Activated CD4-positive, alpha-beta T cell treated with anti-CD3 and anti-CD28 coated beads, Interleukin-10, Interleukin-2, amounts not matched to agents 100 ng/mL and 50 ng/mL, durations not matched to agents 16 hours and 8 hours (primary cell): ENCODE results near the gene CBX7.
A peak's percentile ranks its signal among the peaks of the same experiment; 100 is the strongest.

Experiments
- DNase-seq: peaks from one replicate; pipeline ENCODE4 v3.0.0-alpha.2; 2020

CBX7 gene

DNA sequence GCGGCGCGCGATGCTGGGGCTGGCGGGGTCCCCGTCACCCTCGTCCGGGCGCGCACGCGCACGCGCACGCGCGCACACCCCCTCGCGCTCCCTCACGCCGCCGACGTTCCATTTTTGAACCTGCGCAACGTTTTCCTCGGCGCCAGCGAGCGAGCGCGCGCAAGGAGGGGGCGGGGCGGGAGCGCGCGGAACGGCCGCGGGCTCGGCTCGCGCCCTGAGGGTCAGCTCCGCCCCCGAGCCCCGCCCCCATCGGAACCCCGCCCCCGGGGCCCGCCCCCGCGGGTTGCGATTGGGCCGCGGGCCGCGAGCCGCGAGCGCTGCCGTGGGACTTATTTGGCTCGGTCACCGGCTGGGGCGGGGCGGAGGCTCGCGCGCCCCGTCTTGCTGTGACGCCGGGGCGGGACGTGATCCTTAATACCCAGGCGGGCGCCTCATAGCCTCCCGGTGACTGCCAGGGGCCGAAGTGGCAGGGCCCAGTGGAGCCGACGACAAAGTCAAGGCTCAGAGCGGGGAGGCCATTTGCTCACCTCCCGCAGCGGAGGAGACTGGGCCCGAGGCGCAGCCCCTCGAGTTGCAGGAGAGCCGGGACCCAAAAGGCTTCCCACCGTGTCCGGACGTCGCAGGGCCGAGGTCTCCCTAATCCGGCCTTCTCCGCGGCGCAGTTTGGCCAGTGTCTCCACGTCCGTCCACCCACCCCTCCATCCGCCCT lies at the start of gene CBX7:
TSS of gene CBX7 (minus strand) at position 170 of the 709 bp plus-strand sequence. CDS start 236 bp downstream, outside the sequence.
- DNase-seq: peak; percentile 95

DNA sequence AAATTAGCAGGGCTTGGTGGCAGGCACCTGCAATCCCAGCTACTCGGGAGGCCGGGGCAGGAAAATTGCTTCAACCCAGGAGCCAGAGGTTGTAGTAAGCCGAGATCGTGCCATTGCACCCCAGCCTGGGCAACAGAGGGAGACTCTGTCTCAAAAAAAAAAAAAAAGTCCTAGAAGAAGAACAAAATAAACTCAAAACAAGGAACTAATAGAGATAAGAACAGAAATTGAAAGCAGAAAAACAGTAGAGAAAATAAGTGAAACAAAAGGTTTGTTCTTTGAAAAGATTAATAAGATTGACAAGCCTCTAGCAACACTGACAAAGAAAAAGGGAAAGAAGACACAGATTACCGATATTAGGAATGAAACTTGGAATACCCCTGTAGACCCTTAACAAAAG lies 45.1 kb upstream of the CBX7 start:
- no peak for DNase-seq

DNA sequence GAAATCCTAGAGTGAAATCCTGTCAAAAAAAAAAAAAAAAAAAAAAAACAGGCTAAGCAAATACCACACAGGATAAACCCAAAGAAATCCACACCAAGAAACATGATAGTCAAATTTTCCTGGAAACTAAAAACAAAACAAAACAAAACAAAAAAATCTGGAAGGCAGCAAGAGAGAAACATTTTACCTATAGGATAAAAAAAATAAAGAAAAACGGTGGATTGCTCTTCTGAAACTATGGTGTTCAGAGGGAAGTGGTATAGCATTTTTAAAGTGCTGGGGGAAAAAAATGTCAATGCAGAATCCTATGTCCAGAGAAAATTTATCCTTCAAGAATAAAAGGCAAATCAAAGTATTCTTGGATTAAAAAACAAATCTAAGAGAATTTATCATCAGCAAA lies 41.6 kb upstream of the CBX7 start:
- DNase-seq: no peak

DNA sequence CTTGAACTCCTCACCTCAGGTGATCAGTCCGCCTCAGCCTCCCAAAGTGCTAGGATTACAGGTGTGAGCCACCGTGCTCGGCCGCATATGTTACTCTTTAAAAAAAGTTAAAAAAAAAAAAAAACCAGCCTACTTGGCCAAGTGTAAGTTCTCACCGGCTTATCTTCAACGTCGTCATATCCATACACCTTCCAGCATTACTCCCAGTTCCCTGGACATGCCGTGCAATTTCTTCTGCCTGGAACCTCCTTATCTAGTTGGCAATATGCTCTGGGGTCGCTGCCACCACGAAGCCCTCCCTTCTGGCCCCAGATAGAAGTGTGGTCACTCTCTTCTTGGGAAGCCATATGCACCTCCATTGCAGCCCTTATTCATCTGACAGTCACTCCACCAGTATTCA lies 36.3 kb upstream of the CBX7 start:
- no peak for DNase-seq

DNA sequence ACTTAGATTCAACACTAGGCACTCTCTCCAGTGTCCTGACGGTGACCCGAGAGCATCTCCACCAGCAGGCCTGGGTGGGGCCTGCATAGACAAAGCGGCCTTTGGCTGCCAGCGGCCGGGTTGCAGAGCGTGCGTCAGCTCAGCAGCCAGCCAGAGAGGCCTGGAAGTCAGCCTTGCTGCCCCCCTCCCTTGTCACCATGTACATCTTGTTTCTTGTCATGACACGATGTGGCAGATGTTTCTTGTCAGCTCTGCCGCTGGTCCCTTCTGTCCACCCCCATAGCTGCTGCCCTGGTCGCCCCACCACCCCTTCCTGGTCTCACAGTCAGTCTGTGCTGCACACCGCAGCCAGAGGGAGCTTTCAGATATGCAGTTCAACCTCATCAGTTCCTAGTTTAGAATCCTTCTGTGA lies 33.1 kb upstream of the CBX7 start:
- DNase-seq: no peak

DNA sequence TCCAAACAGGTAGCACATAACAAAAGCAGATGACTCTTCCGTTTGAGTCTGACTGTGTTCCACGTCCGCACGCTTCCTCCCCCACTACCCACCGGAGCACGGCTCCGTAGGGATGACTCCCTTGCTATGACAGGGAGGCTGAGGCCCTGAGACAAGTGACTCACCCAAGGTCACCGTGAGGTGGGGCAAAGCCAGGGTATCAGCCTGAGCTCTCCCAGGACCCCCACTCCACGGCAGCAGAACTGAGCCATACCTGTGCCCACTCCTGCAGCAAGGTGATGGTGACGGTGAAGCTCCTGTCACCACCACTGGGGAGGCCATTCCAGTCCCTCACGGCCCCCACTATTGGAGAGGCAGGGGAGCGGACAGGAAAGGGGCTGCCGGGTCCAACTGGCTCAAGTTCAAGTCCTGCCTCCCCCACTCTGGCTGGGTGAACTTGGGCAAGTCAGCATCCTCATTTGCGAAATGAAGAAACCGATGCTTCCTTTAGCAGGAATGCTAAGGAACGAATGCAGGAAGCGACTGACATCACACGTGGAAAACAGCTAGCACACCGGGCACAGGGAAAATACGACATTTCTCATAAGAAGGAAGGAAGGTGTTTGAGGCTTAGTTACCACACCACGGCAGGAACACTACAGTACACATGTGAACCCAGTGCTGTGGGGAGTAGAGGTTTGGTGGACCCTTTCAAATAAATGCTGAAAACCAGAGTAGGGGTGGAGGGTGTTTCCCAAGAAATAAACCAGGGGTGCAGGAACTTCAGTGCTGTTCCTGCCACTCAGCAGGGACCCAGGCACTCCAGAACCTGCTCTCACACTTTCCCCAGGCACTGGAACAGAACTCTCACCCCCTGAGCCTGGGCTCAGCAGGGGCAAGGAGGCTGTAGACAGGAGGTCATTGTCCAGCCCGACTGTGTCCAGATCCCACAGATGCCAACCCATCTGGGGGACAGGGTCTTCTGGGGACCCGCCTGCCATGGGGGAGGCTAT lies 32.4 kb upstream of the CBX7 start:
- no peak for DNase-seq

DNA sequence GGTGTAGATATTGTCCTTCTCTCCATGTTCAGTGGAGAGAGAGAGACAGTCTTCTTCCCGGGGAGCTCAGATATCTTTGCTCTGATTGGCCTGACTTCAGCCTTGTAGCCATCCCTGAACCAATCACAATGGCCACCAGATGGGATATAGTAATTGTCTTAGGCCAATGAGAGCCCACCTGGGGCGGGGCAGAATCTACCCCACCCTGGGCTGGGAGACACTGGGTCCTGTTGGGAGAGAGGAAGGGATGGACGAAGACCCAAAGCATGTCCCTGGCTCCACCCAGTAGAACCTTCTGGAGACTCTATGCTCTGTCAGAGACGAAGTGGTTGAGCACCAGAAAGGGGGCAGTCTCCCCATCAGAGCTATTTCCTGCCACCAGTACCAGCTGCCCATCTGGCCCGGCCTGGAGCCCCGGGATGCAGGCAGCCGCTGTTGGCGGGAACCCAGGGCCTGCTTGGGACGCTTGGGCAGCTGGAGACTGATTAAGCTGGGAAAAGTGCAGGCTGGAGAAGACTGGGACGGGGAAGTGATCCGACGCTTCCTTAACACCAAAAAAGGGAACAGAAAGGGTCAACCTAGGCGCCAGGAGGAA lies 31.6 kb upstream of the CBX7 start:
- DNase-seq: no peak

DNA sequence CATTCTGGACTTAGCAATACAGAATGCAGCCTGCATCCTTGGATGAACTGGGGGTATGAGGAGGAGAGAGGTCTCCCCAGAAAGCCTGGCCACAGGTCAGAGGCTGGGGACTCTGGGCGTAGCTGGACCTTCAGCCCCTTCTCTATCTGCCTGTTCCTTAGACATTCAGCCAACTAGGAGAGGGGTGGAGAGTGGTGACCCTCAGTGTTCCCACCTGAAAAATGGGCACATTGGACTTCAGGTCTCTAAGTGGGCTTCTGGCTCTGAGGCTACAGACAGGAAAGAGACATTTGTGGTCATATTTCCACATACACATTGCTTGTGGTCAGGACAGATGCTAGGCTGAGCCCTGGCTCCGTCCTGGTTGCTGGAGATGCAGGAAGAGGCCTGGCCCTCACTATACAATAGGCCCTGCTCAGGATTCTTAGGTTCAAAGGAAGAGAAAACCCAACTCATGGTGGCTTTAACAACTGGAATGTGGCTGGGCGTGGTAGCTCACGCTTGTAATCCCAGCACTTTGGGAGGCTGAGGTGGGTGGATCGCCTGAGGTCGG lies 30.1 kb upstream of the CBX7 start:
- no peak for DNase-seq

DNA sequence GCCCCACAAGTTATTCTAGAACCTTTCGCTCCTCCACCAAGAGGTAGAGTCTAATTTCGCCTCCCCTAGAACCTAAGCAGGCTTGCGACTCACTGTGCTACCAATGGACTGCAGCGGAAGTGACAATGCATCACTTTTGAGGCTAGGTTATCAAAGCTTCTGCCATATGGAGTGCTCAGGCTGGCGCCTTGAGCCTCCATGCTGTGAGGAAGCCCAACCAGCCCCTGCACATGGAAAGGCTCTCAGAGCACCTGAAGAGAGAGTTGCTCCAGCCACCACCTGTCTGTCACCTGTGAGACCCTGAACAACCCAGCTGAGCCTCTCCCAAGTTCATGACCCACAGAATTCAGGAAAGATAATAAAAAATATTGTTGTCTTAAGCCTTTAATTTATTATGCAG lies 29.3 kb upstream of the CBX7 start:
- DNase-seq: no peak

DNA sequence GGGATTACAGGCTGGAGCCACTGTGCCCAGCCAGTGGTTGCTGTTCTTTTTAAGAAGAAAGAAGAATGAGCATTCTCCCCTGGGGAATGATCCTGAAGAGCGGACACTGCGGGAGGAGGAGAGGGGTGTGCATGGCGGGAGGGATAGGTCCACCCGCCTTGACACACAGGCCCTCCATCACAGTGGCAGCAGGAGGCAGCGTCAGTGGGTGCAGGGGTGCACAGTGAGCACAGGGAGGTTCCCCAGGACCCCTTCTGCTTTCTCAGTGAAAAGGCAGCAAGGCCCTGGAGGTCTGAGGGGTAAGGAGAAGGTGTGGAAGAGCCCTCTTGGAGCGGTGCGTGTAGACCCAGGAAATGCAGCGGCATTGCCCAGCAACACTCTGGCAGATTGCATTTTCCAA lies 28.9 kb upstream of the CBX7 start:
- DNase-seq: no peak

DNA sequence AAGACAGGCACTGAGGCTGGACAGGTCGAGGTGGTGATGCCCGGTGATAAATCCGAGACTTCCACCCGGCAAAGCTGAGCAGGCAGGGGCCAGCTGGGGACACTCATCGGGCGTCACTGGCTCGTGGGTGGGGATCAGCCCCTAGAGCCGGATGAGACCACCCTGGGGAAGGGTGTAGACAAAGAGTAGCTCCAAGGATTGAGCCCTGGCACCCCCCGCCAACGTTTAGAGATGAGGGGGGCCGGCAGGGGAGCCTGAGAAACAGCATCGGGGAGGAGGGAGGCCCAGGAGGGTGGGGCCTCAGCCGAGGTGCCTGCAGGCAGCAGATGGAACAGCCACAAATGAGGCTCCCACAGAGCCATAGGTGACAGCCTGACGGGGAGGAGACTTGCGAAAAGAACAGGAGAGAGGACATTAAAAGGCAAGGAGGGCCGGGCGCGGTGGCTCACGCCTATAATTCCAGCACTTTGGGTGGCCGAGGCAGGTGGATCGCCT lies 27.4 kb upstream of the CBX7 start:
- no peak for DNase-seq

DNA sequence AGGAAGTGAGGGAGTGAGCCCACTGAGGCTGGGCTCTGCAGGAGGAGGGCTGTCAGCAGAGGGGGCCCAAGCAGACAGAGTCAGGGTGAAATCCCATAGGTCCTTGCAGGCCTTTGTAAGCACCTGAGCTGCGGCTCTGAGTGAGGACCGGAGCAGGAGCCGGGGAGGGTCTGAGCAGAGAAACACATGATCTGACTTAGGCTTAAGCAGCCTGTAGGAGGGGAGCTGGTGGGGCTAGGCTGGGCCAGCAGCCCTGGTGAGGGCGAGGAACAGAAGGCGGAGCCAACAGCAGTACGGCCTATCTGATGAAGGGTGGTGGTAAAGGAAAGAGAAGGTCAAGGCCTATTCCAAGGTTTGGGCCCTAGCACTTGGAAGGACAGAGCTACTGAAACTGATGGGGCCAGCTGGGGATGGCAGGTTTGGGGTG lies 26.9 kb upstream of the CBX7 start:
- DNase-seq: no peak

DNA sequence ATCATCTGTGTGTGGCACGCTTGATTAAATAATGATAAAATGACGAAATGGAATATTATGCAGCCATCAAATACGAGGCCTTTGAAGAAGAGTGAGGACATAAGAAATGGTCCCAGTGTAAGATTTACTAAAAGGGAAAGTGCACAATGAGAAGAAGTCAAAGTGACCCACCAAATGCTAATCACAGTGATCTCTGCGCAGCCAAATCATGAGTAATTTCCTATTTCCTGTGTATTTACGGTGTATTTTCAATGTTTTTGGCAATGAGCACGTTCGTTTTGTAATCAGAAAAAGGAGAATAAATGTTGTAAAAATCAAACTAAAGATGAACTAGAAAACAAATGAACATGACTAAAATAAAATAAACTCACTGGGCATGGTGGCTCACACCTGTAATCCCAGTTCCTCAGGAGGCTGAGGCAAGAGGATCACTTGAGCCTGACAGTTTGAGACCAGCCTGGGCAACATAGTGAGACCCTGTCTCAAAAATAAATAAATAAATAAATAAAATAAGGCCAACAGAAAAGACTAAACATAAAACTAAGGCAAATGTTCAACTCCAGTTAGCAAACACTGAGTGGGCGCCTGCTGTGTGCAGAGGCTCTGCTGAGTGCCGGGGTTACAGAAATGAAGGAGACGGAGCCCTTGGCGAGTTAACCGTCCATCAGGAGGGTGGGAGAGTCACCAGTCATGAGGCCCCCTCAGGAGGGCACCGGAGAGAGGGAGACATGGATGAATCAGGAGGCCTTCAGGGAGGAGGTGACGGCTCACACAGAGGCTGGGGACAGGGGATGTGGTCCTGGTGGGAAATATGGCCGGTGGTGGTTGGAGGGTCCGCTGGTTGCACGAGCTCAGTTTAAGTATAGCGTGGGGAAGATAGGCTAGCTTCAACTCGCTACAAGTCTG lies 26.0 kb upstream of the CBX7 start:
- peak; percentile 25 for DNase-seq

DNA sequence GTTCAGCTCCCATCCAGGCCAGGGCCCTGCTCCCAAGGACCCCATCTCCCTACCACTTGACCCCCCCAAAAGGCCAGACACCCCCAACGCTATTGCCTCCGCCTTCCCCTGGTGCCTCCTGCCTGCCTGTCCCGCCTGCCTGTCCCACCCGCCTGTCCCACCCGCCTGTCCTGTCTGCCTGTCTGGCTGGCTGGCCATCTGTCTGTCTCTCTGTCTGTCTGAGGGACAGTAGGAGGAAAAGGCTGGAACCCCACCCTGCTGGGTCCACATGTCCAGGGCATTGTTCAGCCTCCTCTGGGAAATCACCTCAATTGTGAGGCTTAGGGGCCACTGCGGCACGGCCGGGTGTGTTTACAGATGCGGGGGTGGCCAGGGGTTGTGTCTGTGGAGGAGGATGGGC lies 25.3 kb upstream of the CBX7 start:
- no peak for DNase-seq

DNA sequence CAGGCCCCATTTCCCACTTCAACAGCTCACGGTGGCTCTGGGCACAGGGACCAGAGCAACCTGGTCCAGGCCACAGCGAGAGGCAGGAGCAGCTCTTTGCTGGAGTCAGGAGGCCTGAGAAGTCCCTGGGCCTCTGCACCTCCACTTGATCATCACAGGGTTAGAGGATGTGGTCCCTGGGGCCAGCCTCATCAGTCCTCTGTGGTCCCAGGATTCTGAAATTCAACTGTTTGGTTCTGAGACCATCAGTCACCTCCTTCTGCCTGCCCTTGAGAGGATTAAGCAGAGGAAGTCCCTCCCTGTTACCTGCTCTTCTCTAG lies 24.9 kb upstream of the CBX7 start:
- DNase-seq: no peak

DNA sequence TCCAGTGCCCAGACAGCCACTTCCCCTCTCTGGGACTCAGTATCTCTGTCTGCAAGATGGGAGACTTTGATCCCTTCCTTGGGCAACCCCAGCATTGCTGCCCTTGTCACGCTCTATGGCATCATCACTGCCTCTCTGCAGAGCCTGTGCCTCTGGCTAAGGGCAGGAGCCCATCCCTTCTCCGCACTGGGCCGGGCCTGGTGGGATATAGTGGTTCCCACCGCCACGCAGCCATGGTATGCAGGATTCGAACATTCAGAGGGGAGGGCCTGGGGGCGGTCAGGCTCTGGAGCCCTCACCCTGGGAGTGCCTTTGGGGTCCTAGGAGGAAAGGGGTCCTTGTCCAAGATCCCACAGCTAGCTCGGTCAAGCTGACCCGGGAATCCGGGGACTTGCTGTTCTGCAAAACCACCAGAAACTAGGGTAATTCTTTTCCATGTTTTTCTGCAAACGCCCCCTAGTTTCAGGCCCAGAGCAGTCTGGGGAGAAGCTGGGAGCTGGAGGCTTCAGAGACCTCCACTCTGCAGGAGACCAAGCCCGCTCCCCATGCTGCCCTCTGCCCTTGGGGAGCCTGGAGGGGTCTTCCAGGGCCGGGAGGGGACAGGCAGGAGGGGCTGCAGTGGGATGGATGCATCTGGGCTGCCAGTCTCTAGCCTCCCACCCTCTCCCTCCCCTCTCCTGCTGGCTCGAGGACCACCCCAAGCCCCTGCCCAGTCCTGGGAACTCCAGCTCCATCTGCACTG lies 24.4 kb upstream of the CBX7 start:
- DNase-seq: no peak

DNA sequence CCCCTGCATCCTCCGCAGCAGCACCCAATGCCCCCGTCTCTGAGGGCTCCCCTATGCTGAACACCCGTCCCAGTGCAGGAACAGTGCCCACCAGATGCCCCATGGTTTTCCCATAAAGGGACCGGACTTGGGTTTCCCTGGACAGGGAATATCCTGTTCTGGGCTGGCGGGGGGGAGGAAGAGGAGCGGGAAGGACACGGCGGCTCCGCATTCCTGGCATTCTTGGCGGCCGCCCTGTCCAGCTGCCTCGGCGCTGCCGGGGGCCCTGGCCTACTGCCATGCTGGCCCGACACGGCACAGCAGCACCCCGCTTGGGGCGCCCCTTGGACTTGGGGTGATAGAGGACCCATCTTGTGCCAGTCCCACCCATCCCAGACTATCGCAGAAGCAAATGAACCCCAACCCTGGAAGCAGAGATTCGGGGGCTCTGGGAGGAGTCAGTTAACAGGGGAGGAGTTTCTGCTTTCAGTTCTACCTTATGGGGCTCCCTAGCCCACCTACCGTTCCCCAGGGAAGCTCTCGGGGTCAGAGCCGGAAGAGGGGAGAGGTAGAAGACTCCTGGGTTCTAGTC lies 23.7 kb upstream of the CBX7 start:
- no peak for DNase-seq

DNA sequence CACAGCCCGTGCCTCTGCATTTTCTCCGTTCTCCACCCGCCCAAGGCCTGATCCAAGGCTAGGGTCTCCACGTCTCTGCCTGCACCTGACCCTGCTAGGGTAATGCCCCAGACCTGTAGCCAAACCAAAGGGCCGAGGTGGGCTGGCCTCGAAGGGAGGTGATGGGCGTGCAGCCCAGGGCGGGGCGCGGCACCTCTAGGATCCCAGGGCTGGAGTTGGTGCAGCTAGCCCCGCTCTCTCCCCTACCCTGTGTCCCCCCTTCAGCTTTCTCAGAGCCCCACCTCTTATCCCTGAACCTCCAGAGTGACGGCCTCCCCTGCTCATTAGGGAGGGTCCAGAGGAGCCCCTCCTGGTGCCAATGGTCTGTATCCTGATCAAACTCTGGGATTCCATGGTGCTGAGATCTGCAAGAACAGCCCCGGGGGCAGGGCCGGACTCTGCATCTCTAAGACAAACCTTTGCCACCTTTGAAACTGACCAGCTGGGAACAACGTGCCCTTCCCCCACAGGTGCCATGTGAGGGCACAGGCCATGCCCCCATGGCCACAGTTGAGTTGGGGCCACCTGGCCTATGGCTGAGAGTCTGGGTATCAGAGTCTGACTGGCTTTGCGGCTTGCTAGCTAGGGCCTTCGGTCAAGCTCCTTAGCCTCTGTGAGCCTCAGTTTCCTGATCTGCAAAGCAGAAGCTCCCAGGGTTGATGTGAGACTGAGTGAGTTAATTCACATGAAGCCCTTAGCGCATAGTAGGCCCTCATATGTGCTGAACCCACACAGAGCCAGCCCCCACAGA lies 23.1 kb upstream of the CBX7 start:
- DNase-seq: no peak

DNA sequence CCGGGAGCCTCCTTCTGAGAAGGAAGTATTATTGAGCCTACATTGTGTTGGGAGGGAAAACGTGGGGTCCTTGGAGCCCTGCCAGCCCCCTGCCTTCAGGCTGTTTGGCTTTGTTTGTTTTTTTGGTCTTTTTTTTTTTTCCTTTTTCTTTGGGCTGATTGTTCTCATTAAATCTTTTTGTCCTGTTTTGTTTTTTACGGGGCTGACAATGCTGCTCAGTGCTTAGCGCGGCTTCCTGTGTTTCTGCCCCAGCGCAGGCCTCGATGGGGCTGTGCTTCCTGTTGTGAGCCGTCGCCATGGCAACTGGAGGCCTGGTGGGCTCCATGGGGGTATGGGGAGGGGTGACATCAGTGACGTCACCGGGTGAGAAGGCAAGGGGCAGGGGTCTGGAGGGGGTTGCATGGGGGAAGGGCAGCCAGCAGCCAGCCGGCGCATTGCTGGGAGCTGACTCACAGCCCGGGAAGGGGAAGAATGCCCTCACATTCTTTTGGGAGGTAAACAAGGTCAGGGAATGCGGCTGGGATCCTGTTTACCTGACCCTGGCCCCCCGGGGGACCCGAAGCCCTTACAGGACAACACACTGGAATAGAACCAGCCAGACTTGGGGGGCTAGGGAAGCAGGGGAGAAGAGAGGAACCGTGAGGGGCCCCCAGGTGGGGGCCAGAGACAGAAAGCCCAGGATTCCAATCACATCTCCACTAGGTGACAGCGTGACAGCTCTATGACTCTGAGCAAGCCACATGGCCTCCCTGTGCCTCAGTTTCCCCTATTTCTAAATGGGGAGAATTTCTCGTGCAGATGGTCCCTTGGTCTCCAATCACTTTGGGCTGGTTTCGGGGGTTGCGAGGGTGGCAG lies 22.2 kb upstream of the CBX7 start:
- peak; percentile 68 for DNase-seq
